Measurements from ENCODE around the gene NAALADL2. TPM values are rescaled to one million over a fixed set of nuclear protein-coding genes. Genes with fewer than 3 reads are reported as not detected.

NAALADL2 gene
- total RNA-seq, 1 experiment from 2014 or later = 1.6 TPM

DNA sequence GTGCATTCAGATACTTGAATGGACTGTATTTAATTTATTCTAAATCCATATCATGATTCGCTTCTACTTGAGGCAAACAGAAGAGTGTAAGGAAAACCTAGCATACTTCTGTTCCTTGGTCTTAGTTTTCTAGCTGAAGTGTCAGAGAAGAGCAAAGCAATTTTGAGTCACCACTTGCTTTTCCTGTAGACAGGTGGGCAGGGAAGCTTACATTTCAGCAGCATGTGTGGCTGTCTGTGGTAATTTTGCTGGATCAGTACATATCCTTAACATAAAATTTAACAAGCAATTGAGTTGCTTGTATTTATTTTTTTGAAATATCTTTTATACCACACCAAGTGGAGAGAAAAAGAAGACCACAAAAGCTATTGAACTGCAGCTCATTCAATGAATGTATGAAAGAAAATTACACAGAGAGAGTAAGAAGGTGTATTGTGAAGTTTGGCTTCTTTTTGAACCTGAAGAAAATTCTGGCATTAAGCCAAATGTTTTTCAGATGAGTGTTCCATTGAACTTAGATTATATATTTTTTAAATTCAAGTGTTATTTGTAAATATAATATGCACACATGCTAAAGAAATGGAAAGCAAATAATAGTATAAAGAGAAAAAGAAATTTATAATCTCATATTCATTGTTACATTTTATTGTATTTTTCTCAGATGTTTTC is 747.6 kb downstream of the NAALADL2 start:
- H4K91ac ChIP-seq (ENCODE audit: insufficient read length, low read depth, low read length) = no peak overlapping the region
- H3K79me2 ChIP-seq (ENCODE audit: insufficient read depth, low read length) = no peaks in the 10 kb centered on the region
- no peak overlapping the region for H3K56ac ChIP-seq (ENCODE audit: insufficient read length, low read depth, low read length)
- no peak overlapping the region for H2AK5ac ChIP-seq (ENCODE audit: insufficient read length, low read length)
- H2BK5ac ChIP-seq (ENCODE audit: insufficient read length, low read length) = no peak overlapping the region
- H3K4me1 ChIP-seq (ENCODE audit: insufficient read depth, low read length) = no peaks in the 10 kb centered on the region
- no peak overlapping the region for H3K4me2 ChIP-seq (ENCODE audit: insufficient read depth, insufficient read length, low read length)
- no peak overlapping the region for H4K8ac ChIP-seq (replicated peaks; ENCODE audit: insufficient read length, low read depth, low read length)
- peaks cover 6 to 9% of the 10 kb centered on the region in 2 experiments for H3K4me1 Mint-ChIP-seq
- no peak overlapping the region for H2BK15ac ChIP-seq (ENCODE audit: low read depth, low read length)
- no peaks in the 10 kb centered on the region for H3K36me3 Mint-ChIP-seq (ENCODE audit: insufficient read depth in 1 of 3, low read depth in 3 of 3)
- H3K79me1 ChIP-seq (ENCODE audit: insufficient read depth, low read depth, low read length, poor library complexity, severe bottlenecking) = no peaks in the 10 kb centered on the region
- WGBS (ENCODE audit: extremely low coverage, insufficient read length, low lambda C conversion rate) = no CpG with 5 or more reads among the region's 1 CpG
- H3K23ac ChIP-seq (ENCODE audit: insufficient read length, low read depth, low read length) = no peak overlapping the region
- no peaks in the 10 kb centered on the region for H3K23me2 ChIP-seq (ENCODE audit: insufficient read length, low read depth, low read length, poor library complexity, severe bottlenecking)
- H3K9me3 Mint-ChIP-seq = no peaks in the 10 kb centered on the region
- H2BK120ac ChIP-seq (ENCODE audit: low read depth, low read length, poor library complexity, severe bottlenecking) = no peak overlapping the region
- H3K14ac ChIP-seq (ENCODE audit: insufficient read depth, low read length) = no peak overlapping the region
- no peaks in the 10 kb centered on the region for H3K9me3 ChIP-seq (ENCODE audit: control insufficient read depth, low read depth, low read length)
- H3K4me3 Mint-ChIP-seq = no peak overlapping the region
- no peaks in the 10 kb centered on the region for H3K27me3 ChIP-seq (ENCODE audit: insufficient read depth, low read length)
- no peak overlapping the region for H2BK12ac ChIP-seq (ENCODE audit: insufficient read length, low read depth, low read length)
- no peak overlapping the region for H3K9ac ChIP-seq (ENCODE audit: extremely low read depth, insufficient read length, low read length)
- H4K5ac ChIP-seq (ENCODE audit: insufficient read length, low read depth, low read length) = no peak overlapping the region
- H3K27ac Mint-ChIP-seq = no peak overlapping the region
- H3K27ac ChIP-seq (ENCODE audit: insufficient read length, low read depth, low read length) = no peak overlapping the region
- H2BK20ac ChIP-seq (ENCODE audit: low read depth, low read length, poor library complexity, severe bottlenecking) = no peak overlapping the region
- no peaks in the 10 kb centered on the region for H3K27me3 Mint-ChIP-seq (ENCODE audit: low read depth)
- DNase-seq = no peak
- no peak overlapping the region for H3K4ac ChIP-seq (ENCODE audit: low read depth, low read length)
- H3T11ph ChIP-seq (ENCODE audit: low read length) = no peak overlapping the region
- no peak overlapping the region for H3K18ac ChIP-seq (ENCODE audit: insufficient read length, low read depth, low read length)
- TF ChIP-seq, protein P1, sequence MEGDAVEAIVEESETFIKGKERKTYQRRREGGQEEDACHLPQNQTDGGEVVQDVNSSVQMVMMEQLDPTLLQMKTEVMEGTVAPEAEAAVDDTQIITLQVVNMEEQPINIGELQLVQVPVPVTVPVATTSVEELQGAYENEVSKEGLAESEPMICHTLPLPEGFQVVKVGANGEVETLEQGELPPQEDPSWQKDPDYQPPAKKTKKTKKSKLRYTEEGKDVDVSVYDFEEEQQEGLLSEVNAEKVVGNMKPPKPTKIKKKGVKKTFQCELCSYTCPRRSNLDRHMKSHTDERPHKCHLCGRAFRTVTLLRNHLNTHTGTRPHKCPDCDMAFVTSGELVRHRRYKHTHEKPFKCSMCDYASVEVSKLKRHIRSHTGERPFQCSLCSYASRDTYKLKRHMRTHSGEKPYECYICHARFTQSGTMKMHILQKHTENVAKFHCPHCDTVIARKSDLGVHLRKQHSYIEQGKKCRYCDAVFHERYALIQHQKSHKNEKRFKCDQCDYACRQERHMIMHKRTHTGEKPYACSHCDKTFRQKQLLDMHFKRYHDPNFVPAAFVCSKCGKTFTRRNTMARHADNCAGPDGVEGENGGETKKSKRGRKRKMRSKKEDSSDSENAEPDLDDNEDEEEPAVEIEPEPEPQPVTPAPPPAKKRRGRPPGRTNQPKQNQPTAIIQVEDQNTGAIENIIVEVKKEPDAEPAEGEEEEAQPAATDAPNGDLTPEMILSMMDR (conservative IDR thresholded peaks at IDR 0.05) = no peak
- H4K20me1 ChIP-seq (ENCODE audit: control insufficient read depth, insufficient read depth, insufficient read length) = no peaks in the 10 kb centered on the region
- no peak overlapping the region for H2AFZ ChIP-seq (ENCODE audit: low read length)

Measured in H9 (cell line).